OCI-M1 (cell line): ENCODE data around the gene PTER.

ENCODE experiments used
- DNase-seq: peaks from one replicate; lab custom pipeline; 2025; lab: John Stamatoyannopoulos, UW

PTER gene

DNA sequence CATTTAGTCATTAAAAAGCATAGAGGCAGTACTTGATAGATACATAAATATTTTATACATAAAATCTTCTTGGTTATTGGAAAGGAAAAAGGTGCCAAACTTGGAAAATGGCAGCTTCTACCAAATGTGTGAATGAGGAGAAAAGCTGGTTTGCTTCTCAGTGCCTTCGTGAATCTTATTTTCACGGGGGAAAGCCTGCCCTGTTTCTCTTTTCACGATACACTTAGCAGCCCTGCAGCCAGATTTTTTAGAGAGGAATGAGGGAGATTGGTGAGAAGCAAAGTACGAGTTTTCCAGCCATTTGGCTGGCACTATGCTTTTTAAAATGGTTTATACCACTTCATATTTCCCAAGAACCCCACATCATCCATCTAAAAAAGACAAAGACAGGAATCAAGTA lies 107.8 kb downstream of the PTER start:
- DNase-seq: no peak

DNA sequence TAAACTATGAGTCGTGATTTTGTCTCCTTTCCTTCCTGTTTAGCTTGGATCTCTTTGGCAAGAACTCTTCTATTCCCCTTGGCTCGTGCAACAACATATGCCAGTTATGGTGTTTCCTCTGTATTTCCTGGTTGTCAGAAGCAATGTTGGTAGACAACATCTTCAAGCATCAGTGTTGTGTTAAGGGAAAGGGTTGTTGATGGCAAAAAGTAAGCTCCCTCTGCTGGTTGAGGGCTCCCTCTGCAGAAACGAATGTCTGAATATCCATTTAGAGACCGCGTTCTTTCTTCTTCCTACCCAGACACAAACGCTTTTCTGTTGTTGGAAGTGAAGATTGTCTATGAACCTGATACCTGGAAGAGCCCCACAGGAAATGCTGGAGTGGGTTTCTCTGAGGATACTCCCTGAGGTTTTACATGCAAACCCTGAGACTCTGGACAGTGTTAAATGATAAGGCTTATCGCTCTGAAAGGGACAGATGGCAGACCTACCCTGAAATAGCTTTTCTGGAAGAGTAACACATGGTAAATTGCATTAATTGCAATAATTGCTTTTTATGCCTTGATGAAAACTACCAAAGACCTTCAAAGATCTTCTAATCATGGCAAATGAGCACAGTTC lies 108.4 kb downstream of the PTER start:
- peak; percentile 75 for DNase-seq

DNA sequence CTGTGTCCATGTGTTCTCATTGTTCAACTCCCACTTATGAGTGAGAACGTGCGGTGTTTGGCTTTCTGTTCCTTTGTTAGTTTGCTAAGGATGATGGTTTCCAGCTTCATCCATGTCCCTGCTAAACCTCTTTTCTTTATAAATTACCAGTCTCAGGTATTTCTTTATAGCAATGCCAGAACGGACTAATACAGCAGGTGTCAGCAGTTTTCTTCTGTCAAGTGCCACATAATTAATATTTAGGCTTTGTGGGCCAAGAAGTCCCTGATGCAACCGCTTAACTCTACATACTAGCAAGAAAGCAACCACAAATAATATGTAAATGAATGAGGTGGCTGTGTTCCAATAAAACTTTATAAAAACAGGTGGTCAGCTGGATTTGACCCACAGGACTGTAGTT lies 111.2 kb downstream of the PTER start:
- DNase-seq: no peak

- no peak for DNase-seq
Observed at GRCh38 chr10:16559236-16559773, 122.5 kb downstream of the PTER start.

DNA sequence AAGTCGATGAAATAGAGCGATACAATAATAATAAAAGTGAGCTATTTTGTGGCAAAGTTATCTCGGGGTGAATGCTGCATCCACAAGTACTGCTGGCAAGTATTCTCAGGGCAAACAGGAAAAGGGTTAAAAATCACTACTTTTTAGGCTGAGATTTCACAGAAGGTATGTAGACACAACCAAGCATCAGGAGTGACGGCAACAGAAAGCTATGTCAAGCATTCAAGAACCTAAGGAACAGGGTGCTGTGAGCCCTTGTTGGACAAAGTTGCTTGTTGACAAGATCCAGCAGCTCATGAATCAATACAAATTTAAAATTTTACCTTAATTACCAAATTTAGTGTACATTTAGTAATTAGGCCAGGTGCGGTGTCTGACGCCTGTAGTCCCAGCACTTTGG lies 126.1 kb downstream of the PTER start:
- DNase-seq: no peak
